HG02610 (cell line): Measurements from ENCODE around the gene PCDHGA6.

Experiments used
- ATAC-seq: cut with Tn5 transposase; IDR thresholded peaks from one replicate; pipeline ENCODE4 v1.9.1; 2021; ENCODE audit warnings: mild to moderate bottlenecking, moderate library complexity; ENCODE audit not compliant: unreplicated experiment

PCDHGA6 gene

GRCh38 chr5:141419074-141419880 is 45.6 kb downstream of the PCDHGA6 start:
- no peak for ATAC-seq

- peak; percentile 51 for ATAC-seq
Measured at GRCh38 chr5:141420855-141421488, 47.3 kb downstream of the PCDHGA6 start, which contains the start of gene PCDHGA11. TSS of gene PCDHGA11 (plus strand) at chr5:141421051. CDS start at chr5:141421228, 177 bp downstream.

GRCh38 chr5:141421489-141421855 is 47.8 kb downstream of the PCDHGA6 start:
- ATAC-seq = no peak

GRCh38 chr5:141422742-141423291 is 49.1 kb downstream of the PCDHGA6 start:
- no peak for ATAC-seq

- ATAC-seq = no peak
Measured at GRCh38 chr5:141427783-141428426, 54.2 kb downstream of the PCDHGA6 start.
